ENCODE data around the gene PGAP6. TPM values are rescaled to one million over a fixed set of nuclear protein-coding genes. Genes with fewer than 3 reads are reported as not detected.

The PGAP6 gene
- polyA plus RNA-seq, 1 of the 3 experiments (the other 2 are of a cell fraction) = 133 TPM

GRCh38 chr16:425740-426114, 43.9 kb upstream of the PGAP6 start (continued):
- TF ChIP-seq CHD2 (IDR thresholded peaks at IDR 0.05; ENCODE audit: low read length, partially characterized antibody) = no peak
- TF ChIP-seq TEAD4 (IDR thresholded peaks at IDR 0.05; ENCODE audit: borderline replicate concordance, insufficient read depth) = no peak
- TF ChIP-seq FOXM1 (IDR thresholded peaks at IDR 0.05; ENCODE audit: low read depth) = no peak
- no peak for TF ChIP-seq EZH2phosphoT487 (IDR thresholded peaks at IDR 0.05; ENCODE audit: borderline replicate concordance, low read depth)

GRCh38 chr16:425082-425718, 43.4 kb upstream of the PGAP6 start, which contains the start of gene RAB11FIP3:
TSS of gene RAB11FIP3 (plus strand) at chr16:425649. CDS start at chr16:426007, 358 bp downstream.
- Histone ChIP-seq H2AFZ (ENCODE audit: low read depth) (peak within 1 kb of the TSS; percentile 63), H3K79me2 (ENCODE audit: insufficient read depth) (peaks cover 40% of the 10 kb centered on the region), H3K9me3 (no peaks in the 10 kb centered on the region), H3K4me2 (peak within 1 kb of the TSS; percentile 98), H3K9me2 (no peaks in the 10 kb centered on the region), H4K20me1 (ENCODE audit: insufficient read depth) (peaks cover 35% of the 10 kb centered on the region), H3K27ac (ENCODE audit: low read depth in 2 of 2, low read length in 1 of 2) (peak within 1 kb of the TSS; percentile 78 to 92), H3K4me1 (ENCODE audit: control insufficient read depth in 1 of 2, insufficient read depth in 2 of 2, low read depth in 1 of 2, low read length in 1 of 2) (peaks cover 18 to 20% of the 10 kb centered on the region in 2 experiments), H3K27me3 (ENCODE audit: insufficient read depth) (no peaks in the 10 kb centered on the region), H3K36me3 (replicated peaks in 1 of 2; ENCODE audit: control insufficient read depth in 1 of 2, insufficient read depth in 2 of 2, low read length in 1 of 2) (peaks cover 0 to 6% of the 10 kb centered on the region in 2 experiments), H3K9ac (peak within 1 kb of the TSS; percentile 68), H3F3A (replicated peaks; ENCODE audit: insufficient read depth) (peaks cover 20% of the 10 kb centered on the region), H3K4me3 (ENCODE audit: low read depth in 2 of 2, low read length in 1 of 2) (peak within 1 kb of the TSS; percentile 70 to 81)
- ChIA-PET POLR2A (interaction anchor here (0.8 to 0.9 kb wide), 2 partner anchors 102 to 141 kb away, joined by 3 to 4 read pairs; partner anchors contain the start of gene NHLRC4), CTCF (interaction anchor here (0.7 to 3.1 kb wide), 6 partner anchors 13 to 70 kb away, joined by 3 to 7 read pairs (median 4); partner anchors contain the start of gene DECR2)
- WGBS (ENCODE audit: low lambda C conversion rate) = 4% methylated on average over 28 of the region's 77 CpGs
- peak; percentile 97 for DNase-seq
- no peak for TF ChIP-seq GABPA (IDR thresholded peaks at IDR 0.05; ENCODE audit: low read depth)
- no peak for TF ChIP-seq NRF1 (IDR thresholded peaks at IDR 0.05; ENCODE audit: low read depth, low read length)
- peak; percentile 75 for TF ChIP-seq MXI1 (IDR thresholded peaks at IDR 0.05; ENCODE audit: low read depth, low read length)
- no peak; a peak in 1 of 4 replicates for TF ChIP-seq EP300 (IDR thresholded peaks at IDR 0.05; ENCODE audit: borderline replicate concordance in 1 of 2, low read depth in 1 of 2, low read length in 1 of 2)
- TF ChIP-seq FOSL2 (IDR thresholded peaks at IDR 0.05; ENCODE audit: borderline replicate concordance, low read depth) = no peak
- TF ChIP-seq RAD21 (IDR thresholded peaks at IDR 0.05; ENCODE audit: low read length) = 0 out of 2 replicates have a peak, but pooled peaks have one; percentile 15
- TF ChIP-seq RXRA (IDR thresholded peaks at IDR 0.05; ENCODE audit: borderline replicate concordance, low read depth) = no peak
- no peak for TF ChIP-seq EZH2phosphoT487 (IDR thresholded peaks at IDR 0.05; ENCODE audit: borderline replicate concordance, low read depth)
- TF ChIP-seq CTCF (IDR thresholded peaks at IDR 0.05) = peak; percentile 37
- no peak for TF ChIP-seq USF1 (IDR thresholded peaks at IDR 0.05; ENCODE audit: borderline replicate concordance, low read depth)
- peak; percentile 92 for TF ChIP-seq TAF1 (IDR thresholded peaks at IDR 0.05; ENCODE audit: borderline replicate concordance, low read depth, low read length)
- no peak for TF ChIP-seq TEAD4 (IDR thresholded peaks at IDR 0.05; ENCODE audit: borderline replicate concordance, insufficient read depth)
- no peak for TF ChIP-seq RCOR1 (IDR thresholded peaks at IDR 0.05; ENCODE audit: low read length)
- TF ChIP-seq USF2 (IDR thresholded peaks at IDR 0.05; ENCODE audit: borderline replicate concordance, low read depth, low read length) = no peak
- TF ChIP-seq ELF1 (IDR thresholded peaks at IDR 0.05) = no peak
- no peak; the same call in 1 of the 2 replicates for TF ChIP-seq YY1 (IDR thresholded peaks at IDR 0.05; ENCODE audit: low read depth)
- TF ChIP-seq FOXJ3 (CRISPR knock-in tag; IDR thresholded peaks at IDR 0.05) = no peak
- peak; percentile 53; the same call in 1 of the 2 replicates for TF ChIP-seq SIN3A (IDR thresholded peaks at IDR 0.05; ENCODE audit: borderline replicate concordance, low read depth, low read length)
- TF ChIP-seq ZBTB33 (IDR thresholded peaks at IDR 0.05; ENCODE audit: borderline replicate concordance, low read depth) = no peak
- TF ChIP-seq PBX3 (IDR thresholded peaks at IDR 0.05) = no peak
- no peak for TF ChIP-seq JUND (IDR thresholded peaks at IDR 0.05)
- no peak for TF ChIP-seq TCF12 (IDR thresholded peaks at IDR 0.05)
- TF ChIP-seq MEF2A (IDR thresholded peaks at IDR 0.05; ENCODE audit: borderline replicate concordance, low read depth) = no peak
- TF ChIP-seq SMC3 (IDR thresholded peaks at IDR 0.05; ENCODE audit: low read depth, low read length) = no peak

All from SK-N-SH (cell line).